NCI-H2196 treated with DMSO at 0.1 percent for 48 hours (cell line): Measurements from ENCODE around the gene MEPCE.
A peak's percentile ranks its signal among the peaks of the same experiment; 100 is the strongest.

ENCODE experiments used
- DNase-seq: peaks from one replicate; lab custom pipeline; 2025; ENCODE audit not compliant: unreplicated experiment; lab: John Stamatoyannopoulos, UW

Gene MEPCE

DNA sequence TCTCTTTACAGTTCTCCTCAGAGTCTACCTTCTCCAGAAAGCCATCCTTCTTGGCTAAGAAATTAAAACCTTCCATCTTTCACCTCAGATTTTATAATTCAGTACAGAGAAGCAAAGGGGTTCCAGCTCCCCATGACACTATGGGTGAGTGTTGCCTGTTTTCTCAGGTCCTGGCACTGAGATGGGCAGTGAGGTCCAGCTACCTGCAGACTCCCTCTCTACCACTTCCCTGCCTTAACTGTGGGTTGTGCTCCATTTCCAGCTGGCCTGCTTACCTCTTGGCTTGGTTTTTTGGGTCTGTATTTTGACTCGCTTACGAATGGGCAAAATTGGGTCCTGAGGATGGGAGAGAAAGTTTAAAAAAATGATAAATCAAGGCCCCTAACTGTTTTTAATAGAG is 27.4 kb upstream of the MEPCE start:
- no peak for DNase-seq

DNA sequence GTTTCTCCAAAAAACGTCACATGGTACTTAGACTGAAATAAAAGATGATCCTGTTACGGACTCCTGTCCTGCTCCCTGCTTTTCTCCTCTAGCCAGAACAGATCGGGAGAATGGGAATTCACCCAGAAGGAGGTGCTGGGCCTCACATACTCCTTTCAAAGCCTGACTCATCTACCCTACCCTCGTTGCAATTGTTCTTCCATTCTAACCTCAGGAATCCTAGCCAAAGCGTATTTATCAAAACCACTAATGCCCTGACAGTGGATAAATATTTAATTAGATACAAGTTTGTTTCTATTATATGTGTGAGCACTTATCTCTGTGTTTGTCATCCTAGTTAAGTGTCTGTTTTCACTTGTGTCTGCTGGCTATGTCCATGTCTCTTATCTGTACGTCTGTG is 22.9 kb upstream of the MEPCE start:
- no peak for DNase-seq

DNA sequence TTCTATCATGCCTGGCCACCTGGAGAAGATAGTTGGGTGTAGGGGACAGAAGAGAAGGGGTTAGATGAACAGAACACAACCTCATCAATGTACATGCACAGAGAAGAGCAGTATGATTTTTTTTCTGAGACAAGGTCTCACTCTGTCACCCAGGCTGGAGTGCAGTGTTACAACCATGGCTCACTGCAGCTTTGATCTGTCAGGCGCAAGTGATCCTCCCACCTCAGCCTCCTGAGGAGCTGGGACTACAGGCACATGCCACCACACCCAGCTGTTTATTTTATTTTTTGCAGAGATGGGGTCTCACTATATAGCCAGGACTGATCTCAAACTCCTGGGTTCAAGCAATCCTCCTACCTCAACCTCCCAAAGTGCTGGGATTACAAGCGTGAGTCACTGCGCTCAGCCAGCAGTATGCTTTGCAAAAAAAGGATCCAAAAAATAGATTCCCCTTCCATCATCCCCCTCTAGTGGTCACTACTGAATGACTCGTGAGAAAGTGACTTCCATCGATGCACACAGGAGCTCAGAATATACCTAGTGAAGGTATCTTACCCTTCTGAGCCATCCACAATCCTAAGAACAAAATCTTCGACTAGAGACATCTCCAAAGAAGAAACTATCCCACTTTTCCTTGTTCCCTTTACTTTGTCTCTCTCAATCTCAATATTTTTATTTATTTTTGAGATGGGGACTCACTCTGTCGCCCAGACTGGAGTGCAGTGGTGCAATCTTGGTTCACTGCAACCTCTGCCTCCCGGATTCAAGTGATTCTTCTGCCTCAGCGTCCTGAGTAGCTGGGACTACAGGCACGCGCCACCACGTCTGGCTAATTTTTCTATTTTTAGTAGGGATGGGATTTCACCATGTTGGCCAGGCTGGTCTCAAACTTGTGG is 22.1 kb upstream of the MEPCE start:
- peak; percentile 20 for DNase-seq

DNA sequence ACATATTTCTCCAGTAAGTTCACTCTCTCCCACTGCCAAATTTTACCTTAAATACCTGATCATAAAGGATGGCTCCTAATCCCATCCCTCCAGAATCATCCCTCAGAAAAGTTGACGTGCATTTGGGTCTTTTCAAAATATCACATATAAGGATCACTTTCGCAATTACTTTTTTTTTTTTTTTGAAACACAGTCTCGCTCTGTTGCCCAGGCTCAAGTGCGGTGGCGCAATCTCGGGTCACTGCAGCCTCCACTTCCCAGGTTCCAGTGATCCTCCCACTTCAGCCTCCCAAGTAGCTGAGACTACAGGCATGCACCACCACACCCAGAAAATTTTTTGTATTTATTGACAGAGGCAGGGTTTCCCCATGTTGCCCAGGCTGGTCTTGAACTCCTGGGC is 18.5 kb upstream of the MEPCE start:
- no peak for DNase-seq

DNA sequence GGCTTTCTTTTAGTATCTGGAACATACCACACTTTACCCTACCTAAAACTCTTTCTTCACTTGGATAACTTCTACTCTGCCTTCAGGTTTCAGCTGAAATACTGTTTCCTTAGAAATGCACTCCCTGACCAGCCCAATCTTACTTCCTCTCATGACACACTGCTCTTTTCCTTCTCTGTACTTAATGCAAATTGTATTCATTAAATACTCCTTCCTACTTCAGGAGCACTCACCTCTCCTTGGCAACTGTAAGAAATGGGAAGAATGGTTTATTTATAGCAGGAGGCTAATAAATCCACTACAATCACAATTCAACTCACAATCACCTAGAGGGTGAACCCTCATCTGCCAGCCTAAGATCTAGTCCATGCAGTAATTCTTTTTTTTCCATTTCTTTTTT is 16.3 kb upstream of the MEPCE start:
- no peak for DNase-seq

DNA sequence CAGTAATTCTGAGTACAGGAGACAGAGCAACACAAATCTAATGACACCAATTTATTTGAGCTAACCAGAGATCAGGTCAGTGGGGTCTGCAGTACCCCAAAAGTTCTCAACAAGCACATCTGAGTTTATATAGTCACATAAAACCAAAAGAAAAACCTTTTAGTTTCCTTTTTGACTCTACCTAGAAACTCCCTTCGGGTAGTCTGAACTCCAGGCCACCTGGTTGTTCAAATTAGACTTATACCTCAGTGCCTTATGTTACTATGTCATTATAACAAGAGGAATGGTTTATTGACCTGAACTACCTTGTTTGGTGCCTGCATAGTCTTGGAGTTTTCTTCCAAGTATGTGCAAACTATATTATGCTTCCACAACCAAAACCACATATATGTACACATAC is 15.7 kb upstream of the MEPCE start:
- no peak for DNase-seq

DNA sequence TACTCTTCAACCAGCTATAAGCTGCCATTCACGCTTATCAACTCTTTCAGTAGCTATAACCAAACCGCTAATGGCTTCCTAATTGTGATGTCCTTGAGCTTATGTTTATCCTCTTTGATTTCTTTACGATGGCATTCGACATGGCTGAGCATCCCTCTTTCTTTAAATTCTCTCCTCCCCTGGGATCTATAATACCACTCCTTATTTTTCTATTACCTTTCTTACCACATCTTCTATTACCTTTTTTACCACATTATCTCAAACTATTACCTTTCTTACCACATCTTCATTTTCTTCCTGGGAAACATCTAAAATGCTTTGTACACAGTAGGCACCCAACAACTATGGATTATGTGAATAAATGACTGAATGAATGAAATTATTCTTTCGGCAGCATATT is 14.2 kb upstream of the MEPCE start:
- no peak for DNase-seq

DNA sequence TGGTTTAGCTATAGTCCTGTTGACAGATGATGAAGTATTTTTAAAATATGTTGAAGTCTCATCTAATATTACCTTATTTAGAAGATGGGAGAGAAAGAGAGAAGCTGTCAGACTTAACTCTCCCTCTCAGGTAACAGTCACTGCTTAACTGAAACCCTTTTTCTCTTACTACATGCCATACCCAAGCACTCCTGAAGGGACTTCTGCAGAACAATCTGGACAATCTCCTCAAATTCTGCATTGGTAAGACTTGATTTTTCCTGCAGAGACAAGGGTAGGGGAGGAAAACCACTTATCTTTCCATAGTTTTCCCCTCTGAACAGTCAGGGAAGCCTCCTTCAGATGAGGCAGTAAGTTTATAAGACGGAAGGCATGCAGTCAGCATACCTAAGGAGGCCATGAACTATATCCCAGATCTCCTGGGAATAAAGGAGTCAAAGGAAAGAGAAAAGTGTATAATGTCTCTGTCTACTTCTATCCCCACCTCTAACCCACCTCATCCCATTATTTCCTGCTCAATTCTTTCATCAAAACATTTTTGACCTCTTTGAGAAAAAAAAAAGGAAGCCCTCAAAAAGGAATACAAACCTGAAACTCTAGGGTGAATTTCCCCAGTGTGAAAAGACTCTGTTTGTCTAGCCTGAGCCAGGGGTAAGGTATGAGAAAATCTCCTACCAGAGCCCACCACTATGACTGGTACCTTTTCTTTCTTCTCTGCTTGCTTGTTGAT is 10.5 kb upstream of the MEPCE start:
- DNase-seq: no peak

DNA sequence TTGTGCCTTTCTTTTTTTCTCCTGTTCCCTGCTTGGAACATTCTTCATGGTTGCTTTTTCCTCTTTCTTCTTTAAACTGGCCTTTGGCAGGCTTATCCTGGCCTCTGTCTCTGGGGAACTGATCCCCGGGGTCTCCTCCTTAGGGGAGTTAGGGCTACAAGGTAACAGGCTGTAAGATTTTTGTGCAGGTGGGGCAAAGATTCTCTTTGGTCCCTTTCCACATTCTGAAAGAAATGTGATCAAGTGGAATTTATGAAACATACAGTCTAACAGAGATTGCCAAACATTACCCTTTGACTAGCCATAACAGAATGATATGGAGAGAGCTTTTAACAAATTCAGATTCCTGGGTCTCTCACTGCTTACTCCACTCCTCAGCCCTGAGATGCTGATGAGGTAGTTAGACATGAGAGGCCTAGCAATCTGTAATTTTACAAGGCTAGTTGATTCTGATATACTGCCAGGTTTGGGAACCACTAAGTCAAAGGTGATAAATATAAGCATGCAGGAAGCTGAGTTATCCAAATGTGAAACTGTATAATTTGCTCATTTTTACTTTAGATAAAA is 9.9 kb upstream of the MEPCE start:
- DNase-seq: no peak

DNA sequence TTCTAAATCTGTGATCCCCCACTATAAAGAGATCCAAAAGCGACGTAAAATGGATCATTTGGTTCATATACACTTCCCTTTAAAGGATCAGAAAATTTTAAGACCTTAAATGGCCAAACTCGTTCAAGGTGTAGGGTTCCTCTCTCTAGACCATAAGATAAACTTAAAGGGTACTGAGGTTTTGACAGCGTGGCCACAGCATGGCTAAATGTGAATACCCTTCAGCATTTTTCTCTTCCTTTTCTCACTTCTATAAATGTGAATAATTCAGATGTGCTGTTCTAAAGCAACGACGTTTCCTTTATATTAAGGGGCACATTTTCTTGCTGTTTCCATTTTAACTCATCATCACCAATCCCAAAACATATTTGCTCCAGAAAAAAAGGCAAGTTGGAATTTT is 6.3 kb upstream of the MEPCE start:
- DNase-seq: no peak

DNA sequence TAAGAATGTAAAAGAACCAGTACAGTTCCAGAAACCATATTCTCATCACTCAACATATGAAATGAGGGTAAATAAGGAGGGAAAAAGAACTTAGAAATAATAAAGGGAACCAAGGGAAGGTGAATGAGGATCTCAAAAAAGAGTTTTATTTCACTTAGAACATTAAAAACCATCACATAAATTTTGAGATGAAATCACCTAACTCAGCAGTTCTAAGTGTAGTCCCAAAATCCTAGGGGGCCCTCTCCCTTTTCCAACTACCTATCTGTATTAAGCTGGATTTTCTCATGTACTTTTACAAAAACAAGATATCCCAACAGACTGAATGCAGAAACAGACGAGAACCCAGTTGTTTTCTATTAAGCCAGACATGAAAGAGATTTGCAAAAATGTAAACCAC is 4.3 kb upstream of the MEPCE start:
- no peak for DNase-seq

DNA sequence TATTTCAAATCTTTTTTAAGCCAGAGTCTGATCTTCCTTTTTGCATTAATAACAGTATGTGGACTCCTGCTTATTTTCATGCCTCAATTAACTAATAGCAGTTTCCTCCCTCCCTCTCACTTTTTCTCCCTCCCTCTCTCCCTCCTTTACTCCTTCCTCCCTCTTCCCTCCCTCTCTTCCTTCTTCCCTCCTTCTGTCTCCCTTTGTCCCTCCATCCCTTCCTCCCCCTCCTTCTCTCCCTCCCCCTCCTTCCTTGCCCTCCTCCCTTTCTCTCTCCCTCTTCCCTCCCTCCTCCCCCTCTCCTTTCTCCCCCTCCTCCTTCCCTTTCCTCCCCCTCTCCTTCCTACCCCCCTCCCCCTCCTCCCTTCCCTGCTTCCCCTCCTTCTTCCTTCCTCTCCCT is 3.1 kb upstream of the MEPCE start:
- DNase-seq: no peak

DNA sequence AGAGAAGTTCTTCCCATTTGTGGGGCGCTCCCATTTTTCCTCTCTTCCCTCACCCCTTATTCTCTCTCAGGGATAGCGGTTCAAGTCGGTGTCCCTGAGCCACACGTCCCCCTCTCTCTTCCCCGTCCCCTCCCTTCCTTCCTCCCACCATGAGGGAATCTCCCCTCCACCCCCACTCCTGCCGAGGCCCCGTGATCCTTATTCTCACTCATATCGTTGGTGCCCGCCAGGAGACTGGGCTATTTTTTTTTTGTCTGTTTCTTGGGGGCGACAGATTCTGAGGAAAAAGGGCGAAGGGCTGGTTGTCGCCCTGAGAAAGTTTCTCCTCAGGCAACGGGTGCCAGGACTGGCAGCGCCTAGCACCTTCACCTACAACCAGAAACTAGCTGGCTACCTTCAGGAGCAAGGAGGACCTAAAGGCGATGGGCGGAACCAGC is 1.9 kb upstream of the MEPCE start:
- no peak for DNase-seq

DNA sequence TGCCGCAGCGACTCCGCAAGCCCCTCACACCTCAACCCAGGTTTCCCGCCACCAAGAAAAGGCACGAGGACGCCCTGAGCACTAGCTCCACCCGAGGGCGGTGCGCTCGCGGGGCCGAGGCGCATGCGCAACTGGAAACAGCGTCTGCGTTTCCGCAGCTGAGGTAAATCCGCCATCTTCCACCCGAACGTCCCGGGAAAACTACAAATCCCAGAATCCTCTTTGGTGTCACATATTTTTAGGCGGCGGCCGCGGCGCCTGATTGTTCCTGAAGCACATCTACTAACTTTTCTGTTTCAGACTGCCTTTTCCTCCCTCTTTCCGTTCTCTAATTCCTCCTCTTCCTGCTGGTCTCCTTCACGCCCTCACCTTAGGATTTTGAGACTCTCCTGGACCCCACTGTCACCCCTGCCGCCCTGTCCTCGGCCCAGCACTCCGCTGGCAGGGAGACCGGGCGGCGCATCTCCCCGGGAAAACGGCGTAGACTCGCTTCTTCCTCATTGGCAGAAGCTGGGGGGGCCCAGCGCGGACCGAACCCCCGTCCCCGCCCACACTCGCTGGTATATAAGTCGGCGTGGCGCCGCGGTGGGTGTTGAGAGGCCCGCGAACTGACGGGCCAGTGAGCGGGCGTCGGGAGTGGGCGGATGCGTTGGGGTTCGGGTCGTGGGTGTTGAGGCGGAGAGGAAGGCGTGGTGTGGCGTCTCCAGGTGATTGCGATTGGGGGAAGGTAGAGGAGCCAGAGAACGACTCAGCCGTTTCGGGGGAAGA is 1.2 kb upstream of the MEPCE start, which contains the start of gene ZCWPW1:
Gene ZCWPW1, minus strand, starts transcription at position 505 of the 768 bp plus-strand sequence. CDS start 8,054 bp downstream, outside the sequence.
- DNase-seq: peak; percentile 92

DNA sequence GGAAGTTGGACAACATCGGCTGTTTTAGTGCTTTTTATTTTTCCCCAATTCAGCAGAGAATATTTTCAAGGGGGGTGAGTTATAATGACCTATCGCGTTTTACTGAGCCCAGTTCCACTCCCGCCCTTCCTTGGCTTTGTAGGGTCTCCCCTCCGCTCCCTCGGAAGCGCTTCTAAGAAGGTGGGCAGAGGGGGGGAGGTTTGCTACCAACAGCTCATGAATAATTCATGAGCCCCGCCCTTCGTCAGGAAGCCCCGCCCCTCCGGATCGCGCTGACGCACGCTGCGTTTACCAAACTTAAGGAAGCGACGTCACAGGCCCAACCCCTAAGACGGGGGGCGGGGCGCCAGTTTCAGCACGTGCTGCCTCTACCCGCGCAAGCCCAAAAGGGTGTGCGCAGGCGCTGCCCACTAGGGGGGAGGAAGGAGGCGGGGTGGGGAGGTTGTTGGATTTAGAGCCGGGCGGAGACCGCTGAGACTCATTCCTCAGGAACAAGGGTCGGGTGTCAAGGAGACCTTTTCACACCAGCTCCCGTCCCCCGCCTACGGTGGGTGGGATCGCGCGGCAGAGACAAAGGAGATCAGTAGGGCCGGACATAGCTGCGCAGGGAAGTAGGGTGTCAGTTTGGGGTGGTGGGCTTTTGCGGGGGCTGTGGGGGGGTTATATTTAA is 529 bp upstream of the MEPCE start:
- DNase-seq: peak; percentile 96

DNA sequence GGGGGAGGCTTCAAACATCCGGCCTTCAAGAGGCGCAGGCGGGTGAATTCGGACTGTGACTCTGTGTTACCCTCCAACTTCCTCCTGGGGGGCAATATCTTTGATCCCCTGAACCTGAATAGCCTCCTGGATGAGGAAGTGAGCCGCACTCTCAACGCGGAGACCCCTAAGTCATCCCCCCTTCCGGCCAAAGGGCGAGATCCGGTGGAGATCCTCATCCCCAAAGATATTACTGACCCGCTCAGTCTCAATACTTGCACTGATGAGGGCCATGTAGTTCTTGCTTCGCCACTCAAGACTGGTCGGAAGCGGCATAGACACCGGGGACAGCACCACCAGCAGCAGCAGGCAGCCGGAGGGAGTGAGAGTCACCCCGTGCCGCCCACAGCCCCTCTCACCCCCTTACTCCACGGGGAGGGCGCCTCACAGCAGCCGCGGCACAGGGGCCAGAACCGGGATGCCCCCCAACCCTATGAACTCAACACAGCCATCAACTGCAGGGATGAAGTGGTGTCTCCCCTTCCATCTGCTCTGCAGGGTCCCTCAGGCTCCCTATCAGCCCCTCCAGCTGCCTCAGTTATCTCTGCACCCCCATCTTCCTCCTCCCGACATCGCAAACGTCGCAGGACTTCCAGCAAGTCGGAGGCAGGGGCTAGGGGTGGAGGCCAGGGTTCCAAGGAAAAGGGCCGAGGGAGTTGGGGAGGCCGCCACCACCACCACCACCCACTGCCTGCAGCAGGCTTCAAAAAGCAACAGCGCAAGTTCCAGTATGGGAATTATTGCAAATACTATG is 1.1 kb downstream of the MEPCE start:
- no peak for DNase-seq

DNA sequence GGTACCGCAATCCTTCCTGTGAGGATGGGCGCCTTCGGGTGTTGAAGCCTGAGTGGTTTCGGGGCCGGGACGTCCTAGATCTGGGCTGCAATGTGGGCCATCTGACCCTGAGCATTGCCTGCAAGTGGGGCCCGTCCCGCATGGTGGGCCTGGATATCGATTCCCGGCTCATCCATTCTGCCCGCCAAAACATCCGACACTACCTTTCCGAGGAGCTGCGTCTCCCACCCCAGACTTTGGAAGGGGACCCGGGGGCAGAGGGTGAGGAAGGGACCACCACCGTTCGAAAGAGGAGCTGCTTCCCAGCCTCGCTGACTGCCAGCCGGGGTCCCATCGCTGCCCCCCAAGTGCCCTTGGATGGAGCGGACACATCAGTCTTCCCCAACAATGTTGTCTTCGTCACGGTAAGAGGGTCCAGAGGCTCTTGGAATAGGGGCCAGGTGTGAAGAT is 1.7 kb downstream of the MEPCE start:
- no peak for DNase-seq

DNA sequence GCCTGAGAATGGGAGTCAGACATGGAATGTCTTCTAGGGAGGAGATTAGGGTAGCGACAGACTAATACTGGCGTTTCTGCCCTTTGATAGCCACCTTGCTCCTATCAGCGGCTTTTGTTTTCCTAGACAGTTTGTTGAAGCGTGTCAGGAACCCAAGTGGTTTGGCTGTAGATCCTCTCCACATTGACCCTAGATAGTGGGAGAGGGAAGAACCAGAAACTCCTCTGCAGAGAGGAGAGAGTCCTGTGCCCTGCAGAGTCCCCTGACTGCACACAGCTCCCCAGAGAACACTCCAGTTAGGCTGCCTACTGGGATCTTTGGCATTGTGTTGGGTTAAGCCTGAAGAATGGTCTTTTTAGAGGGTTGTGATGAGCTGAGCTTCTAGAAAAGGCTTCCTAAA is 2.4 kb downstream of the MEPCE start:
- DNase-seq: no peak

DNA sequence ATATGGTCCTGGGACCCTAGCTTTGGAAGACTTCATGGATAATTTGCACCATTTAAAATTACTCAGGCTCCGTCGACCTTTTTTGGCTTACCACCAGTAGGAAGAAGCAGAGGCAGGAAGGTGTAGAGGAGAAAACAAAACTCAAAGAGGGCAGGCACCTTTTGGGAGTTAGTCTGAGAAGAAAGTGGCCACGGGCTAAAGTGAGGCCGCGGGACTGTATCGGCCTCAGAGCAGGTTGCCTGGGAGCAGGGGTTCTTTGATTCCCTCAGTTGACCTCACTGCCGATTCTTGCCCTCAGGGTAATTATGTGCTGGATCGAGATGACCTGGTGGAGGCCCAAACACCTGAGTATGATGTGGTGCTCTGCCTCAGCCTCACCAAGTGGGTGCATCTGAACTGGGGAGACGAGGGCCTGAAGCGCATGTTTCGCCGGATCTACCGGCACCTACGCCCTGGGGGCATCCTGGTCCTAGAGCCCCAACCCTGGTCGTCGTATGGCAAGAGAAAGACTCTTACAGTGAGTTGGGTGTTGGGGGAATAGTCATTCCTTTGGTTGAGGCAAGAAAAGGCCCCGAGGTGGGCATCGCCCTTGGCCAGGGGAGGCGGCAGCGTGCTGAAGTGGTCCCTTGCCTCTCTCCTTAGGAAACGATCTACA is 3.1 kb downstream of the MEPCE start:
- DNase-seq: no peak
